GM12892 (cell line): ENCODE measurements around the gene TACC3.

Experiments
- POLR2A ChIP-seq: IDR thresholded peaks from 2 replicates; pipeline ENCODE4 v1.6.1; 2011; ENCODE audit warnings: low read depth, low read length, control low read depth
- POLR2AphosphoS5 ChIP-seq: IDR thresholded peaks from 2 replicates; pipeline ENCODE4 v1.6.1; 2011; ENCODE audit warnings: low read depth, low read length, control low read depth
- TAF1 ChIP-seq: IDR thresholded peaks from 2 replicates; pipeline ENCODE4 v1.6.1; 2011; ENCODE audit warnings: low read depth, mild to moderate bottlenecking, control low read depth, low read length, borderline replicate concordance

DNA sequence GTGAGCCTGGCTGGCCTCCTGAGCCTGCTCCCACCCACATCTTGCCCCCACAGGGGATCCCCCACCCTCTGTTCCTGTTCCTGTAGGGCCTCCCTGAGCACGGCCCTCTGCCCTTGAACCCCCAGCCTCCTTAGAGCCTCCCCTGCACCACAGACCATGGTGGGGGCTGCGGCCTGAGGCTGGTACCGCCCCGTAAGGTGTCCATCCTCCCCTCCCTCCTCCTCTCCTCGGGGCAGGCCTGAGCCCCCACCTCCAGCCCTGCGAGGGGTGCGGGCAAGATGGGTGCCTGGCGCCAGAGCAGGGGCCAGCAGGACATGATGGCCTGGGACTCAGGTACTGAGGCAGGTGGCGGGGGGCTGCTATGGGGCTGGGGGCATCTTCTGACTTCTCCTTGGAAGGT is 43.3 kb downstream of the TACC3 start:
- no peak for TF ChIP-seq TAF1
- TF ChIP-seq POLR2A, result no peak
- TF ChIP-seq POLR2AphosphoS5, result no peak
